GM13976 (cell line): ENCODE results near the gene MSX1.

Experiments
- DNase-seq: peaks from one replicate; pipeline ENCODE4 v3.0.0; 2012; ENCODE audit warnings: low spot score
- CTCF ChIP-seq: IDR thresholded peaks from 2 replicates; pipeline ENCODE4 v1.5.1; 2012; ENCODE audit warnings: borderline replicate concordance, mild to moderate bottlenecking; ENCODE audit not compliant: insufficient read depth; ENCODE audit errors: extremely low read depth, missing control alignments, control extremely low read depth
- in situ Hi-C: fragments of 300-500 bp; cut with MboI; formaldehyde crosslinking; loops from one replicate; pipeline ENCODE4 v1.12.0; 2022; ENCODE audit warnings: low sequenced_read_pairs, mixed read lengths, inconsistent platforms; ENCODE audit not compliant: unreplicated experiment

MSX1 gene

DNA sequence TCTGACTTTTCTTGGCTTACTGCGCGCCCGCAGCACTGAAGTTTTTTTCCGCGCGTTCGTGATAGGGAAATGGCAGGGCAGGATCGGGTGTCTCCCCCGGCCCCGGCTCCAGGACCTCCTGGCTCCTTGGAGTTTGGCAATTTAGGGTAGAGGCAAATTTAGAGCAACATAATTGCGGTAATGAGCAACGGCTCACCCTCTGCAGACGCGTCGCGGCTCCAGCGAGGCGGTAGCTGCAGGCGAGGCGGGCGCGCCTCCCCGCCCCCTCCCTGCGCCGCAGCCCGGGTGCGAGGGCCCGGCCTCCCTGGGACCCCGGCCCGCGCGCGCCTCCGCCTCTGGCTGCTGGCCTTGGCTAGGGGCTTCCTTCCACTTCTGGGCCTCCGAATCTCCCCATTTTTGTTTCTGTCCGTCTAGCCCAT is 6.2 kb downstream of the MSX1 start:
- TF ChIP-seq CTCF = no peak
- no peak for DNase-seq
- in situ Hi-C loops = loop anchor here (10.0 to 25.0 kb wide), 2 partner anchors 103 to 181 kb away; no protein-coding TSS in a partner anchor

DNA sequence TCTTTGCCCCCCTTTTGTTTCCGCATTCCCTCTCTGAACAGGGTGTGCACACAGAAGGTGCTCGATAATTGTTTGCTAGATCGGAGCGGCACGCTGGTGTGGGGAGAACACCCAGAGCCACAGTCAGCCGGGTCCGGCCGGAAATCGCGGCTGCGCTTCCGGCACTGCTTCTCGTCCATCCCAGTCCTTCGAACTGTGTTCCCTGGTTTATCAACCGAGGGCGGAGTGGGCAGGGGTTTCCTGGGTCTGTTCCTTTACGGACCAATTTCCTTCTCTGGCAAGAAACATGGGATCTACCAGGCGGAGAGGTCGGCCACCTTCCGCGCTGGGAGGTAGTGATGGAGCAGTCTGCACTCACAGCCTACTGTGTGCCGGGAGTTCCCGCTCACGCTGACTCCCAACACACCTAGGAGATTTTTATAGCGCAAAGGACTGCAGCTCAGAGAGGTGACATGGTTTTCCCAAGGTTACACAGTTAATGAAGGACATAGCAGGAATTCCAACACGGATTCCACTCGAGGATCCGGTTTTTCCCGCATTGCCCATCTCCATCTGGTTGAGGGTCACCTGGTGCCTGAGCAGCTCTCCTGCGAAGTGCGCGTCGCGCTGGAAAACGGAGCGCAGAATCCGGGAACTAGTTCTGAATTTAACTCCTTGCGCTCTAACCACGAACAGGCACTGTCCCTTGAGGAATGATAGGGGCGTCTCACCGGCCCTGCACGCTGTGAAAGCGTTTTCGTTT is 6.8 kb downstream of the MSX1 start:
- in situ Hi-C loops = loop anchor here (10.0 to 25.0 kb wide), 2 partner anchors 104 to 181 kb away; no protein-coding TSS in a partner anchor
- DNase-seq = no peak

DNA sequence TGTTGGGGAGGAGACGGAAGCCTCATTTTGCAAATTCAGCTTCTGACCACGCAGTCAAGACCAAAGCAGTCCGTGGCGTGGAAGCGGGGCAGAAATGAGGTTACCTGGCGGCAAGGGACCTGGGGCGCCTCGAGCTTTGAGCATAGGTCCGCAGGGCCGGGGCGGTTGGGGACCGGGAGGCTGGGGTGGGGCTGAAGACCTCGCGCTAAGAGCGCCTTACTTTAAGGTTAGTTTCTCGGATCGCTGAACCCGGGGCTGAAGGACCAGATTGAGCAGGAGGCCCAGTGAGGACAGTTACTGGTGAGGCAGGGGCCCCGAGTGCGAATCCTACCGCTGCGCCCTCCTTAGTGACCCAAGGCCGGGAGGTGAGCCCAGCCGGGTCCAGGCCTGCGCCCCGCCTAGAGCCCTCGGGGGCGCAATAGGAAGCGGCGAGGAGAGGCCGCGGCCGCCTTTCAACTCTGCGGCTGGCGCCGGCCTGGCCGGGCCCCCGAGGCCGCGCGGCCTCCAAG is 7.5 kb downstream of the MSX1 start:
- TF ChIP-seq CTCF = no peak
- in situ Hi-C loops = loop anchor here (10.0 to 25.0 kb wide), 2 partner anchors 105 to 182 kb away; no protein-coding TSS in a partner anchor
- DNase-seq = no peak

More for the DNA sequence above, 6.8 kb downstream of the MSX1 start:
- no peak for TF ChIP-seq CTCF

DNA sequence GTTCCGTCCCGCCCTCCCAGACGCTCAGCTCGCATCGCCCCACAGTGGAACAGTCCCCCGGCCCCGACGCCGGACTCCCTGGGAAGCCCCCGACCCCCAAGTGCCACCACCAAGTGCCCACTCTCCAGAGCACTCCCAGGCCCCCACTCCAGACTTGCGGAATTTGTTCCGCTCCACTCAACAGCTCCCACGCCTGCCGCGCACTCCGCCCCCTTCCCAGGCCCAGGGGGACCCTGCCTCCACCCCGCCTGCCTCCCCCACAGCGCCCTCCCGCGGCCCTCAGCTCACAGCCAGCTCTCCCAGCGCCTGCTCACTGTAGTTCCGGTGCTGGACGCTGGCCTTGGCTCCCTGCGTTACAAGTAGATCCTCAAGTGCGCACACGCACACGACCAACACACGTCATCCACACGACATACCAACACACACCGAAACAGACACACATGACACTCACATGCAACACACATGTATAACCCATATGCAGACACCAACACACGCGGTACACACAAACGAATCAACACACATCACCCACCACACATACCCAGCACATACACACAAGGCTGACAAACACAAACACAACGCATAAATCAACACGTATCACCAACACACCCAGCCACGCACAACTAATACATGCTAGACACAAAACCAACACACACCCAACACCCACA is 8.0 kb downstream of the MSX1 start:
- no peak for TF ChIP-seq CTCF
- in situ Hi-C loops = loop anchor here (10.0 to 25.0 kb wide), 2 partner anchors 105 to 183 kb away; no protein-coding TSS in a partner anchor
- no peak for DNase-seq

- TF ChIP-seq CTCF = no peak
- peak; percentile 25 for DNase-seq
- in situ Hi-C loops = loop anchor here (10.0 to 25.0 kb wide), 2 partner anchors 106 to 183 kb away; no protein-coding TSS in a partner anchor
Measured at GRCh38 chr4:4868040-4868757, 8.7 kb downstream of the MSX1 start.

- in situ Hi-C loops = loop anchor here (10.0 to 25.0 kb wide), 2 partner anchors 107 to 184 kb away; no protein-coding TSS in a partner anchor
- peak; percentile 30 for DNase-seq
- no peak for TF ChIP-seq CTCF
Measured at GRCh38 chr4:4868758-4869723, 9.6 kb downstream of the MSX1 start.
